ENCODE data around the gene TOP3A.

TOP3A gene

DNA sequence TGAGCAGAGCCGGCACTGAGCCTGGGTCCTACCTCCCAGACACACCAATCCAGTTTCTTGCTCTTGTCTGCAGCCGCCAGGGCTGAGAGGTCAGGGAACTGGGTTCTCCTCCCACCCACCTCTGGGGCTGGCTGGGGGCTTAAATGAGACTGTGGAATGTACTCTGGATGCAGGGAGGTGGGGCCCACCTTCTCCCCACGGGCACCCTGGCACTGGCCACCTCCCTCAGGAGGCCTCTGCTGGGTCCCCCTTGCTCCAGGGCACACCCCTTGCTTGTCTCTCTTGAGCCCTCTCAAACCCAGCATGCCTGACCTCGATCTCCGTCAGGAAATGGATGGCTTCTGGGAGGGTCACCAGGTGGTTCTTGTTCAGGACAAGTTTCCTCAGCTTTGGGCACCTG, 62.6 kb downstream of the TOP3A start:
- DNase-seq: no peak

DNA sequence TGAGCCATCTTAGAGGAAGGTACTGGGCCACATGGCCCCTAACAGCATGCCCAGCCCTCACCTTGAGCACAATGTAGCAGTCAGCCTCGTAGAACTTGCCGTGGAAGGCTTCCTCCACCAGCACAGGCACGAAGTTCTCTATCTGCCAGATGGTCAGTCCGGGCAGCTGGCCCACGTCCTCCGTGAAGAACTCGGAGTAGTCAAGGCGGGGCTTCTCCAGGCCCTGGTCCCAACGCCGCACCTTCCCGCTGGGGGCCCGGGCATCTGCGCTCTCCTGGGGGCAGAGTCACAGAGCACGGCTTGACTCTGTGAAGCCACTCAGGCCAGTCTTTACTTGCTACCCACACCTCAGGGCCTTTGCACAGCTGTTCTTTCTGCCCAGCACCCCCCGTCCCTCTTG, 63.6 kb downstream of the TOP3A start:
- no peak for DNase-seq

DNA sequence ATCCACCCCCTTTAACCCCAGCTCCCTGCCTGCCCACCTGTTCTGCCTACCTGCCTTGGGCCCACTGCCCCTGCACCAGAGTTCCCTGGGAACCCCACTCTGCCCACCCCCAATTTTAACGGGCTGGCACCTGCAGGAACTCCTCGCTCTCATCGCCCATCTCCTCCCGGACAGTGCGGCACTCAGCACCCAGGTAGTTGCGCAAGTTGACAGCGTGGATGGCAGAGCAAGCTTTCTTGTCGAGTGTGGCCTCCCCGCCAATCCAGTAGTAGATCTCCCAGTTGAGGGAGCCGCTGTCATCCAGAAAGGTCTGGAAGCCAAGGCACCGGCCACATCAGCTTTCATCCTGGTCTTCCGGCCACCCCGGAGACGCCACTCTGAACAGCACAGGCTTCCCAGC, 64.1 kb downstream of the TOP3A start:
- DNase-seq: no peak

DNA sequence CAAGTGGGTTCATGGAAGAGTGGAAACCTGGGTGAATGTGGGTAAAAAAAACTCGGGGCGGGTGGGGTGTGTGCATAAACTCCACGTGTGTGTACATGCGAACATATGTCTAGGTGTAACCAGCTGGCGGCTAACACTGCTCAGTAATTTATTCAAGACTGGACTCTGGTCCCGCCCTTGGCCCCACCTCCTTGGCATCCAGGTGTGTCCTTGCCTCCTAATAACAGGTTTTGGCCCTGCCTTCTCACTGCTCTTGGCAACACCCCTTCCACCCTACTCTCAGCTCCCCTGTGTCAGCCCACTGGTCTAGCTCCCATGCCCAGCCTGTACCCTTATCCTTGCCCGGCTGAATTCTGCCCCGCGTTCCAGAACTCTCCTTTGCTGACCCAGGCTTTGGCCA, 64.5 kb downstream of the TOP3A start:
- DNase-seq: no peak

DNA sequence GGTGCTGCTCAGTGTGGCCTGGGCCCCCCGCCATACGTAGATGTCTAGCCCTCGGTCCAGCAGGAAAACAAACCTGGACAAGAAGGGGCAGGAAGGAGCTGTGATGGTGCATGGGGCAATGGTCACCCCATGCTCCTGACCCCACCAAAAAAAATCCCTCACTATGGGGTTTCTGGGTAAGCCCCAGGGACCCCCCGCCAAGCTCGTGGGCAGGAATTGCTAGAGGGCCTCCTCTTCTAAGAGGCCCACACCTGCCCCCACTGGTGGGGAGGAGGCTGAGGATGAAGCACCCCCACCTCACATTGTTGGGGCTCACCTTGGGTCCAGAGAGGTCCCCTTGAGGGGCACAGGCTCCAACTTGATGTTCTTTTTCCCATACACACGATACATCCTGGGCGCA, 66.0 kb downstream of the TOP3A start:
- DNase-seq: no peak

DNA sequence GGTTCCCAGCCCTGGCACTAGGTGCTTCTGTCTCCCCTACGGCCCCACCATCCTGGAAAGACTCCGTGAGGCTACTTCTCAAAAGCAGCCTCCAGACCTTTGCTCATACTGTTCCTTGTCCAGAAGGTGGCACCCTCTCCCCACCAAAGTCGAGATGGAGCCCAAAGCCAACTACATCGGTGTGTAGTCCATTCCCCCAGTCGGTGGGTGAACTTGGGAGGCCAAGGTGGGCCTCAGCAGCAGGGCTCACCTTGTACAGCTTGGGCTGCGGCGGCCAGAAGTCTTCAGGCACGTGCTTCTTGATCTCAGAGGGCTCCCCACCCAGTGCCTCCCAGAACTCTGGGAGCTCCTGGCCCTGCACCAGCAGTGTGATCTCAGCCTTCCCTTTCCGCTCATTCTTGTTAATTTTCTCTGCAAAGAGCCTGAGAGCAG, 66.5 kb downstream of the TOP3A start:
- DNase-seq: peak; percentile 16

DNA sequence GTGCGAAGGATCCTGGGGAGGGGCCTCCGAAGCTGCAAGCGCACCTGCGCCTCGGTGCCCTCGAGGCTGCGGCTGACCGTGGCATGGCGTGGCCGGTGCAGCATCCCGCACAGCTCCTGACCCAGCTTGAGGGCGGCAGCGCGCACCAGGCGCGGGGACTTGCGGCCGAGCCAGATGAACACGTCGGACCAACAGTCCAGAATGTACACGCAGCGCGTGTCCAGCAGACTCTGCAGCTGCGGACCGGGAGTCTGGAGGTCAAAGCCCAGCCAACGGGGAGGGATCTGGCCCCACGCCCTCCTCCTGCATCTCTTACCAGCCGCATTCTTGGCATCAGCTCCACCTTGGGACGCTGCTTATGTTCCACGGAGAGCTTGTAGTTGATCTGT, 67.2 kb downstream of the TOP3A start:
- no peak for DNase-seq

DNA sequence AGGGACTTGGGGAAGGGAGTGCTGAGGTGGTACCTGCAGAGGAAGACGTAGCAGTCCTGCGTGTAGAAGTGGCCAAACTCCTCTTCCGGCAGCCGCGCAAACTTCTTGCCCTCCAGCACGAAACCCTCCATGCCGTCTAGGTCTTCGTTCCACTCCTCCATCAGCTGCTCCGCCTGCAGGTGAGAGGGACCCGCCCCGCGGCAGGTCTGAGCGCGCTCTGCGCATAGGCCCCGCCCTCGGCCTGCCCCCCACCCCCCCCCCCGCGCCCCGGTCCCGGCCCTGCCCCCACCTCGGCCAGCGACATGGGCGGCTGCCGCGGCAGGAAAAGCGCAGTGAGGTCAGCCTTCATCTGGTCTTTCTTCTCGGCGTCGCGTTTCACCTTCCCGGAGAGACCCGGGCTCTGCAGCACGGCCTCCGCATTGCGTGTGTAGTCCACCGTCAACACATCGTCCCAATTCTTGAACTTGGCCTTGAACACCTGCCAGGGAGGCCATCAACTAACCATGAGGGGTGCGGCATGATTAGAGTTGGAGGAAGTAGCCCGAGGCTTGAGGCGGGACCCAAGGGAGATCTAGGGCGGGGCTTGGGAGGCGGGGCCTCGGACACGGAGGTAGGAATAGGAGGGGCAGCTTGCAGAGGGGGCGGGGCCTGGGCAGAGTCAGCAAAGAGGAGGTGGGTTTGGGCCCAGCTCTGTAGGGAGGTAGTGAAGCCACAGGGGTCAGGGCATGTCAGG, 67.7 kb downstream of the TOP3A start:
- DNase-seq: peak; percentile 46

DNA sequence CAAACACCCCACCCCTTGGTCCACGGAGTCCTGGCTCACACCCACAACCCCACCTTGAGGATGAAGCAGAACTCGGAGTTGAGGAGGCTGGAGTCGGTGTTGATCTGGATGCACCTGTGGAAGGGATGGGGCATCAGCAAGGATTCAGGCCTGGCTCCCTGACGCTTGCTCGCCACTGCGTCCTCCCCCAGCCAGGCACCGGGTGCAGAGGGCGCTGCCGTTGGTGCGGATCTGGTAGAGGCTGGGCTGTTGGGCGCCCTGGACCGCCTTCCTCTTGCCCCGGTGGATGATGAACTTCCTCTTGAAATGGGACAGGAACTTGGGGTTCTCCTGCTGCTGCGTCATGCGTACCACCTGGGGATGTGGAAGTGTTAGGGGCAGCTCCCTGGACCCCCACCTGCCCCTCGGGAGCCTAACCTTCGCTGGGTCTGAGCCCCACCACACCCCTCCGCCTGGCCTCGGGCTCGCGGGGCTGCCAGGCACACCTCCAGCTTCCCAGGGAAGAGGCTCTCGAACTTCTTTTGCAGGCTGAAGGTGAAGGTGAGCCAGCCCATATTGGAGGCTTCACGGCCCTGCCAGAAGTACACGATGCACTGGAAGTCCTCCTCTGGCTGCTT, 68.6 kb downstream of the TOP3A start:
- DNase-seq: no peak

DNA sequence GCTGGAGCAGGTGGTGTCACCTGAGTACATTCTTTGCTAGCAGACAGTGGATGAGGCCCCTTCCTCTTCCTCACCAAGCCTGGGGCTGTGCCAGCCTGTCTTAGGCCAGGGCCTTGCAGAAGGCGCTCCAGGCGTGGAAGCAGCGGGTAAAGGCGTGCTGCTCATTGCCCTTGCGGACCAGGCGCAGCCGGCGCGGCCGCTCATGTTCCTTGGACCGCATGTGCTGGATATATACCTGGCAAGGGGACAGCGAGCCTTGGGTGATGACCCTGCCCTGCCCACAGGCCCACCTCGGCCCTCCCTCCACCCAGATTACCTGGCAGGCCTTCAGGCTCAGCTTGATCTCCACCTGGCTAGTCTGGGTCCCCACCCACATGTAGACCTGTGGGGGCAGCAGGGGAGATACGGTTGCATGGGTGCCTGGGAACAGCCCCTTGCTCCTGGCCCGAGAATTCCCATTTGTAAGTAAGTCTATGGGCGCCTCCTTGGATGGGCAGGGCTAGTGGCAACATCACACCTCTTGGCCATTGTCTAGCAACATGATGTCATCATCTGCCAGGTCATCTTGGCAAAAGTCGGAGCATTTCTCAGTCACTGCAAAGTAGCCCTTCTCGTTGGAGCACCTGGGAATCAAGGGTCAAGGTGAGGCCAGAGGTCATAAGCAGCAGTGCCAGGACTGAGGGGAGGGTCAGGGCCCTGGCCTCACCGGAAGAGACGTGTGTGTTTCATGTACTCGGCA, 69.6 kb downstream of the TOP3A start:
- DNase-seq: no peak

DNA sequence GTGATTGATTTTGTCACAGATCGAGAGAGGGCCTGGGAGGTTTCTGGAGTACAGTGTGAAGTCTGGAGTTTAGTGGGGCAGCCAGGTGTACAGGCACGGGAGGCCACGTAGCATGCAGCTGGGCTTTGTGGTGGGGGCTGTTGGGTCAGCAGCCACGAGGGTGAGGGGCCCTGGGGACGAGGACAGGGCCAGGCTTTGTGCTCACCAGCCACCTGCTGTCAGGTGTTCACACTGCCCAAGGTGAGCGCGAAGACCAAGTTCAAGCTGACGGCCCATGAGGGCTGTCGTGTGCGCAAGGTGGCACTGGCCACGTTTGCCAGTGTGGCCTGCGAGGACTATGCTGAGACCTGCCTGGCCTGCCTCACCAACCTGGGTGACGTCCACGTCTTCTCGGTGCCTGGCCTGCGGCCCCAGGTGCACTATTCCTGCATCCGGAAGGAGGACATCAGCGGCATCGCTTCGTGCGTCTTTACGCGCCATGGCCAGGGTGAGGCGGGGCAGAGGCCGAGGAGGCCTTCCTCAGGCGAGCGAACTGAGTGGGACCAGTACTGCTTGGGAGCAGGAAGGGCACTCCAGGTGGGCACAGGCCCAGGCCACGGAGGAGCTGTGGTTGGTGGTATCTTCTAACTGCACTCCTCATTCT, 73.4 kb downstream of the TOP3A start:
- no peak for DNase-seq

DNA sequence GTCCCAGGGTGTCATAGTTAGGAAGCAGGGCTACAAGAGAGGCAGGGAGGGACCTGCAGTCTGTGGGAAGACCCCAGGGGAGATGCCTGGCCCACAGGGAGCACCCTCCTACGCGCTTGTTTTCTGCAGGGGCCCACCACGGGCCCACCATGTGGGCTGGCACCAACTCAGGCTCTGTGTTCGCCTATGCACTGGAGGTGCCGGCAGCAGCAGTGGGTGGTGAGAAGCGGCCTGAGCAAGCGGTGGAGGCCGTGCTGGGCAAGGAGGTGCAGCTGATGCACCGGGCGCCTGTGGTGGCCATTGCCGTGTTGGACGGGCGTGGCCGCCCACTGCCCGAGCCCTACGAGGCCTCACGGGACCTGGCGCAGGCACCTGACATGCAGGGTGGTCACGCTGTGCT, 74.3 kb downstream of the TOP3A start:
- no peak for DNase-seq

DNA sequence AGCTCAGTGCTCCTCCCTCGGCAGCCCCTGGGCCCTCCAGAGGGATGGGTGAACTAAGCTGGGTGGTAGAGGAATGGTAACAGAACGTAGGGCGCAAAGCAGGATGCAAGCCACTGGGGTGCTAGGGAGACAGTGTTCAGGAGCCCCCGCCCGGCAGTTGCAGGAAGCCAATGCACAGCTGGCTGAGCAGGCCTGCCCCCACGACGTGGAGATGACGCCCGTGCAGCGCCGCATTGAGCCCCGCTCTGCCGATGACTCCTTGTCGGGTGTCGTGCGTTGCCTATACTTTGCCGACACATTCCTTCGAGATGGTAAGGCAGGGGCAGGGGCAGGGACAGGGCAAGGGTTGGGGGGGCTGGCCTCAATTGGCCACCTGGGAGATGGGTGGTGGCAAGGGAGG, 76.5 kb downstream of the TOP3A start:
- no peak for DNase-seq

DNA sequence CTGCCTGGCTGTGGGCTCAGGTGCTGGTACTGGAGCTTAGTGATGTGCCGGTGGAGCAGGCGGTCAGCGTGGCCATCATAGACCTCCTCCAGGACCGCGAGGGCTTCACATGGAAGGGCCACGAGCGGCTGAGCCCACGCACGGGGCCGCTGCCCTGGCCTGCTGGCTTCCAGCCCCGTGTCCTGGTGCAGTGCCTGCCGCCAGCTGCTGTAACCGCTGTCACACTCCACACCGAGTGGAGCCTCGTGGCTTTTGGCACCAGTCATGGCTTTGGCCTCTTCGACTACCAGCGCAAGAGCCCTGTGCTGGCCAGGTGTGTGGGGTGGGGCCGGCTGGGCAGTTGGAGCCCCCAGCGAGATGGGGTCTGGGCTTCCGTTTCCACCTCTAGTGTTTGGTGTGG, 77.3 kb downstream of the TOP3A start:
- no peak for DNase-seq

DNA sequence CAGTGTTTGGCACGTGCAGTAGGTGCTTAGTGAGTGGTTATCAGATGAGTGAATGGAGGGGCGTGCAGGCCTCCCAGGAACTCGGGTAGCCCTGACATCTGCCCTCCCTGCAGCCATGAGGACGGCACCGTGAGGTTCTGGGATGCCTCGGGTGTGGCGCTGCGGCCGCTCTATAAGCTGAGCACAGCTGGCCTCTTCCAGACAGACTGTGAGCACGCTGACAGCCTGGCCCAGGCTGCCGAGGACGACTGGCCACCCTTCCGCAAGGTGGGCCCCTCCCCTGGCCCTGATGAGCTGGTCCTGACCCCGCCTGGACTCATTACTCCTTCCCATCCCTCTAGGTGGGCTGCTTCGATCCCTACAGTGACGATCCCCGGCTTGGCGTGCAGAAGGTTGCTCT, 78.3 kb downstream of the TOP3A start:
- no peak for DNase-seq

DNA sequence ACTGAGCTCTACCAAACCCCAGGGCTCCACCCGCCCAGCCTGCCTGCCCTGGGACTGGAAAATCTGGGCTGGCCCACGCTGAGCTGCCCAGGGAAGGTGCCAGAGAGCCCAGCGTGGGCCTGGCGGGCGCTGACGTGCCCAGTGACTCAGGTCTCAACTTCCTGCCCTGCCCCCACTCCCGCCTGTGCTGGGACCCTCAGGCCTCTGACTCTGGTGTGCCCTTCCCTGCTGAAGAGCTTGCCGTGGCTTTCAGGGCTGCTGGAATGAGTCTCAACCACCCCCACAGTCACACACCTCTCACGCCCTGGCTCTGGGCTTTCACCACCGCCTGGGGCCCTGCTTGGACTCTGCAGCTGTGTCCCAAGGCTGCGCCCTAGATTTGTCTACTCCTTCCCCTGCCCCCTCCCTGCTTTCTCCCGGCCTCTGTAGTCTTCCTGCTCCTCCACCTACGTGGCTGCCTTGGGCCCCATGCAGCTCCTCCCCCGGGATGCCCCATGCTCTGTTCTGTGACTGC, 79.0 kb downstream of the TOP3A start:
- DNase-seq: no peak

DNA sequence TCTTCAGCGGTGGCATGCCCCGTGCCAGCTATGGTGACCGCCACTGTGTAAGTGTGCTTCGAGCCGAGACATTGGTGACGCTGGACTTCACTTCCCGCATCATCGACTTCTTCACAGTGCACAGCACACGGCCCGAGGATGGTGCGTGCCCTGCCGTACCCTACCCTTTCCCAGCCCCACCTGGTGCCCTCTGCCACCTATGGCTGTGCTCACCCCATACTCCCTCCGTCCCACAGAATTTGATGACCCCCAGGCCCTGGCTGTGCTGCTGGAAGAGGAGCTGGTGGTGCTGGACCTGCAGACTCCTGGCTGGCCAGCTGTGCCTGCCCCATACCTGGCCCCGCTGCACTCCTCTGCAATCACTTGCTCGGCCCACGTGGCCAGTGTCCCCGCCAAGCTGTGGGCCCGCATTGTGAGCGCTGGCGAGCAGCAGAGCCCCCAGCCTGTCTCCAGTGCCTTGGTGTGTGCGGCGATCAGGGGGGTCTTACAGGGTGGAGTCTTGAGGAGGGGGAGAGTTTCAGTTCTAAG, 79.9 kb downstream of the TOP3A start:
- no peak for DNase-seq

DNA sequence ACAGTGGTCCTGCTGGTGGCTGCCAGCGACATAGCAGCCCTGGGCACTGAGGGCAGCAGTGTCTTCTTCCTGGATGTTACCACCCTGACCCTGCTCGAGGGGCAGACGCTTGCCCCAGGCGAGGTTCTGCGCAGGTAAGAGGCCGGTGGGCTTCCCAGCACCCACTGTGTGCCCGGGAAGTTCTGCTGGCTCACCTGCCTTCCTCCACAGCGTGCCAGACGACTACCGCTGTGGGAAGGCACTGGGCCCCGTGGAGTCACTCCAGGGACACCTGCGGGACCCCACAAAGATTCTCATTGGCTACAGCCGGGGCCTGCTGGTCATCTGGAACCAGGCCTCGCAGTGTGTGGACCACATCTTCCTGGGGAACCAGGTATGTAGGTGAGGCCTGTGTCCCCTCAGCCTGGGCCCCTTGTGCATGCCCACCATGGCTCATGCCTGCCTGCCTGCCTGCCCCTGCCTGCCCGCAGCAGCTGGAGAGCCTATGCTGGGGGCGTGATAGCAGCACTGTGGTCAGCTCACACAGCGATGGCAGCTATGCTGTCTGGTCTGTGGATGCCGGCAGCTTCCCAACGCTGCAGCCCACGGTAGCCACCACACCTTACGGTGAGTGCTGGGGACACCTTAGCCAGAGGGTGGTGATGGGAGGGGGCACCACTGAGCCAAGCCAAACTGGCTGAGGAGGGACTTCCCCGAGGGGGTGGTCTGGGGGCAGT, 80.8 kb downstream of the TOP3A start:
- DNase-seq: no peak

DNA sequence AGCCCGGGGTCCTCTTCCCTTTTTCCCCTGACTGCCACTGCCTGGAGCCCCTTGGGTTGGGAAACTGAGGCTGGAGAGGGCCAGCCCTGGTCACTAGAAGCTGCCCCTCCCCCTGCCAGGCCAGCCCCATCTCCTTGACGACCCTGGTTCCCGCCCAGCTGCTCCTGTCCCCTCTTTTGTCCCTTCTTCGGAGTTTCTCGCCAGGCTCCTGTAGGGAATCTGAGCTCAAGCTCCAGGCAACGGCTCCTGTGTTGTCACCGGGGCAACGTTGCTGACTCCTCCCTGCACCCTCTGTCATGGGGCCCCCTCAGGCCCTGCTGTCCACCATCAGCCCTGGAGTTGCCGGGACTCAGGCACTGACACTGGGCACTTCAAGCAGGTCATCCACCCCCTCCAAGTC, 83.6 kb downstream of the TOP3A start:
- no peak for DNase-seq

DNA sequence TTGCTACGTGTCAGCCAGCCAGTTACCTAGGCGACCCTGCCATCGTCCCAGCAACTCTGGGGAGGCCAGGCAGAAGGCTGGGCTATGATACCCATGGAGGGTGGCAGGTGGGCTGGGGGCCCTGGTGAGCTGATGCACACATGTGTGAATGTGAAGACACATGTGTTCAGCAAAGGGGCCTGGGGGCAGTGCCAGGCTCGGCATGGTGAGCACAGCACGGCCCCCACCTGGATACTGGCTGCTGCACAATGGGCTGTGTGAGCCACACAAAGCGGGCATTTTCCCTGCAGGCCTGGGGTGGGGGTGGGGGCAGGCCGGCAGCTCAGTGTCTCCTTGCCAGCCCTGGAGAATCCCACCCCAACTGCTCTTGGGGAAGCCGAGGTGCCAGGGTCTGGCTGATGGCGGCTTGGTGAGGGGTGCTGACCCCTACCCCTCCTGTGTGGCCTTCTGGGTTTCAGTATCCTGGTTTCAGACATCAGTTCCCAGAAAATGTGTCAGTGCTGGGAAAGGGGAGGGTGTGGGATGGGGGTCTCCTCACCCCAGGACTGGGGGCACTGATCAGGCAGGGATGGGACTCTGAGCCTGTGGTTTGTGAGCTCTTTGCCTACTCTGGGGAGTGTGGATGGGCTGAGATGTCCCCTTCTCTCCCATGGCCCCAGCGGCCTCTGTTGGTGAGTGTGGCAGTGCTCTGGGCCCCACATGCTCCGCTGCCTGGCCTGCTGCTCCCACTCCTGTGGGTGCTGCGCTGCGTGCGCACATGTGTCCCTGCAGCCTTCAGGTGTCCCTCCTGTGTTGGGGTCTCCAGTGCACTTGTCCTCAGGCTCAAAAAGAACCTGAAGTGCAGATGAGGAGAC, 84.3 kb downstream of the TOP3A start:
- DNase-seq: no peak

DNA sequence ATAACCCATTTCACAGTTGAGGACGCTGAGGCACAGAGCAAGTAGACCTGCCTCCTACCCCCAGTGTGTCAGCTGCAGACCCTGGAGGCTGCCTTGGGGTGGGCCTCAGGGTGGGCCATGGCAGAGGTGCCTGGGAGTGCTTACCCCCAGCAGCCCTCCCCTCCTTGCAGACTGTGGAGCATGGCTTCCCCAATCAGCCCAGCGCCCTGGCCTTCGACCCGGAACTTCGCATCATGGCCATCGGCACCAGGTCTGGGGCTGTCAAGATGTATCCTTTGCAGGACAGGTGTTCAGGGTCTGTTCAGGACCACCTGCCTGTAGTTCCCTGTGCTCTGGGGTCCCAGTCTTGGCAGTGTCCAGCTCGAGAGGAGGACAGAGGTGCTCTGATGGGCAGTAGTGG, 85.0 kb downstream of the TOP3A start:
- DNase-seq: no peak

DNA sequence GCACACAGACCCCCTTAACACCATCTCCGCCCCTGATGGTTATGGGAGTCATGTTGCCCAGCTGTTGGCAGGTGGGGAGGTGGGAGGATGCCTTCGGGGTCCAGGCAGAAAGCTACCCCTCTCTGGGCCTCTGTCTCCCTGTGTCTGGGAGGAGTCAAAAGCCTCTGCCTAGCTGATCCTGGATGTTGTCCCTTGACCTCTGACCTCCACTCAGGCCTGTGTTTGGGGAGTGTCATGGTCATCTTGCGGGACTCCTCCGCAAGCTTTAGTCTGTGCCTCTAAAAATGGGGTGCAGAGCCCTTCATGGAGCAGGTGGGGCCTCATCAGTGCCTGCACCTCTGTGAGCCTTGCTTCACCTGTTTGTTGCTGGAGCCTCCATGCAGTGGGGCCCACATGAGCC, 85.5 kb downstream of the TOP3A start:
- DNase-seq: no peak
